Measurements from ENCODE around the gene TNFRSF1A.
A peak's percentile ranks its signal among the peaks of the same experiment; 100 is the strongest.

The TNFRSF1A gene

DNA sequence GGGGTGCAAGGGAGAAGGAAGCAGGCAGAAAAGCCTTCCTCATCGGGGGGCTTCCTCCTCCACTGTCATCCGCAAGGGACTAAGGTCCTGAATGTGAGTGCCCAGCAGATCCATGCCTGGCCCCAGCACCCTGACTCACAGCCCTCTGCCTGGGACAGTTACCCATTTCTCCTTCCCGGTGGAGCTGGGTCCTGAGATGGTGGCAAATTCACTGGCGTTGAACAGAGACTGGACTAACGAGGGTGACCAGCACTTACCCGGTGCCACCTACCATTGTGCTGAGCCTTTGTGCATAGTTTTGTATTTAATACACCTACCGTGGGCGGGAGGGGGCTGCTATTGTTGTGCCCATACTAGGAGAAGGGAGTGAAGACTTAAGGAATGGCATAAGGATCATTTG, 62.2 kb downstream of the TNFRSF1A start:
- no peak for FAIRE-seq
- peak; percentile 29 for DNase-seq (ENCODE audit: low spot score)

- DNase-seq (ENCODE audit: low spot score) = peak; percentile 7
- FAIRE-seq = no peak
Measured at GRCh38 chr12:6279256-6279628, 62.6 kb downstream of the TNFRSF1A start.
